H9 (cell line): ENCODE data around the gene PAK1. TPM values are rescaled to one million over a fixed set of nuclear protein-coding genes. Genes with fewer than 3 reads are reported as not detected.

Experiments used
- DNase-seq: peaks from one replicate; pipeline ENCODE4 v3.0.0-alpha.2; 2017
- H2AFZ ChIP-seq: one replicate; pipeline ENCODE4 v1.6.1; 2013; ENCODE audit warnings: mild to moderate bottlenecking, low read length, control low read depth, moderate library complexity
- H2AK5ac ChIP-seq: 2 replicates; pipeline ENCODE4 v1.6.1; 2013; ENCODE audit warnings: low read length, control low read depth, mixed read lengths; ENCODE audit not compliant: insufficient read length
- H2BK120ac ChIP-seq: one replicate; pipeline ENCODE4 v1.6.1; 2013; ENCODE audit warnings: low read depth, mild to moderate bottlenecking, low read length, control low read depth, inconsistent platforms; ENCODE audit not compliant: poor library complexity, severe bottlenecking
- H2BK12ac ChIP-seq: 2 replicates; pipeline ENCODE4 v1.6.1; 2013; ENCODE audit warnings: low read length, control low read depth, mixed read lengths, low read depth; ENCODE audit not compliant: insufficient read length
- H2BK15ac ChIP-seq: 2 replicates; pipeline ENCODE4 v1.6.1; 2013; ENCODE audit warnings: low read depth, low read length, control low read depth
- H2BK20ac ChIP-seq: one replicate; pipeline ENCODE4 v1.6.1; 2013; ENCODE audit warnings: low read depth, mild to moderate bottlenecking, low read length, control low read depth, inconsistent platforms; ENCODE audit not compliant: poor library complexity, severe bottlenecking
- H2BK5ac ChIP-seq: 2 replicates; pipeline ENCODE4 v1.6.1; 2013; ENCODE audit warnings: low read length, control low read depth, mixed read lengths; ENCODE audit not compliant: insufficient read length
- H3K14ac ChIP-seq: 2 replicates; pipeline ENCODE4 v1.6.1; 2013; ENCODE audit warnings: low read length, control low read depth; ENCODE audit not compliant: insufficient read depth
- H3K18ac ChIP-seq: 2 replicates; pipeline ENCODE4 v1.6.1; 2013; ENCODE audit warnings: low read depth, mild to moderate bottlenecking, mixed read lengths, low read length, control low read depth; ENCODE audit not compliant: insufficient read length
- H3K23ac ChIP-seq: 2 replicates; pipeline ENCODE4 v1.6.1; 2013; ENCODE audit warnings: low read length, control low read depth, mixed read lengths, low read depth; ENCODE audit not compliant: insufficient read length
- H3K23me2 ChIP-seq: 2 replicates; pipeline ENCODE4 v1.6.1; 2013; ENCODE audit warnings: low read depth, mild to moderate bottlenecking, mixed read lengths, low read length, control low read depth; ENCODE audit not compliant: insufficient read length, poor library complexity, severe bottlenecking
- H3K27ac ChIP-seq: 2 replicates; pipeline ENCODE4 v1.5.1; 2013; ENCODE audit warnings: low read length, control low read depth, mixed read lengths, low read depth; ENCODE audit not compliant: insufficient read length
- H3K27me3 ChIP-seq: 2 replicates; pipeline ENCODE4 v1.6.1; 2013; ENCODE audit warnings: low read length, control low read depth, inconsistent platforms; ENCODE audit not compliant: insufficient read depth
- H3K4ac ChIP-seq: 2 replicates; pipeline ENCODE4 v1.6.1; 2013; ENCODE audit warnings: low read depth, mild to moderate bottlenecking, control low read depth, inconsistent platforms, low read length, moderate library complexity
- H3K4me1 ChIP-seq: 2 replicates; pipeline ENCODE4 v1.6.1; 2013; ENCODE audit warnings: low read length, control low read depth, inconsistent platforms; ENCODE audit not compliant: insufficient read depth
- H3K4me2 ChIP-seq: 2 replicates; pipeline ENCODE4 v1.6.1; 2013; ENCODE audit warnings: low read length, control low read depth, mixed read lengths; ENCODE audit not compliant: insufficient read length, insufficient read depth
- H3K56ac ChIP-seq: 2 replicates; pipeline ENCODE4 v1.6.1; 2013; ENCODE audit warnings: low read depth, mild to moderate bottlenecking, mixed read lengths, low read length, control low read depth; ENCODE audit not compliant: insufficient read length
- H3K79me1 ChIP-seq: 2 replicates; pipeline ENCODE4 v1.6.1; 2013; ENCODE audit warnings: low read depth, mild to moderate bottlenecking, moderate library complexity, low read length, control low read depth, inconsistent platforms; ENCODE audit not compliant: insufficient read depth, poor library complexity, severe bottlenecking
- H3K79me2 ChIP-seq: 2 replicates; pipeline ENCODE4 v1.6.1; 2013; ENCODE audit warnings: low read length, control low read depth, inconsistent platforms; ENCODE audit not compliant: insufficient read depth
- H3K9ac ChIP-seq: 2 replicates; pipeline ENCODE4 v1.6.1; 2013; ENCODE audit warnings: low read length, control low read depth, mixed read lengths; ENCODE audit not compliant: insufficient read length; ENCODE audit errors: extremely low read depth
- H3K9me3 ChIP-seq: one replicate; pipeline ENCODE4 v1.6.1; 2013; ENCODE audit warnings: low read depth, low read length, inconsistent platforms; ENCODE audit not compliant: control insufficient read depth
- H3T11ph ChIP-seq: one replicate; pipeline ENCODE4 v1.6.1; 2013; ENCODE audit warnings: mild to moderate bottlenecking, low read length, control low read depth, inconsistent platforms
- H4K20me1 ChIP-seq: one replicate; pipeline ENCODE4 v1.6.1; 2013; ENCODE audit not compliant: control insufficient read depth, insufficient read length, insufficient read depth
- H4K5ac ChIP-seq: 2 replicates; pipeline ENCODE4 v1.6.1; 2013; ENCODE audit warnings: low read depth, mild to moderate bottlenecking, mixed read lengths, low read length, control low read depth; ENCODE audit not compliant: insufficient read length
- H4K8ac ChIP-seq: replicated peaks from 2 replicates; pipeline ENCODE4 v1.6.1; 2013; ENCODE audit warnings: low read length, control low read depth, mixed read lengths, low read depth; ENCODE audit not compliant: insufficient read length
- H4K91ac ChIP-seq: 2 replicates; pipeline ENCODE4 v1.6.1; 2013; ENCODE audit warnings: low read depth, mild to moderate bottlenecking, moderate library complexity, mixed read lengths, low read length, control low read depth; ENCODE audit not compliant: insufficient read length
- H3K27ac Mint-ChIP-seq, 3 experiments: 2 replicates in 2 of 3; 3 replicates in 1 of 3; pipeline ENCODE4 v1.8.0; 2020 to 2021; ENCODE audit warnings: mixed read lengths in 3 of 3, mild to moderate bottlenecking in 1 of 3, moderate library complexity in 1 of 3
- H3K27me3 Mint-ChIP-seq: 2 replicates; pipeline ENCODE4 v1.8.0; 2021; ENCODE audit warnings: low read depth, mild to moderate bottlenecking, moderate library complexity, mixed read lengths
- H3K36me3 Mint-ChIP-seq, 3 experiments: 2 replicates in 2 of 3; 3 replicates in 1 of 3; pipeline ENCODE4 v1.8.0; 2020 to 2021; ENCODE audit warnings: low read depth in 3 of 3, mixed read lengths in 3 of 3; ENCODE audit not compliant: insufficient read depth in 1 of 3
- H3K4me1 Mint-ChIP-seq, 2 experiments: 2 replicates each; pipeline ENCODE4 v1.8.0; 2020; ENCODE audit warnings: mixed read lengths in 2 of 2
- H3K4me3 Mint-ChIP-seq, 2 experiments: 2 replicates in 1 of 2; 3 replicates in 1 of 2; pipeline ENCODE4 v1.8.0; 2020 to 2021; ENCODE audit warnings: mild to moderate bottlenecking in 2 of 2, mixed read lengths in 2 of 2, moderate library complexity in 1 of 2
- H3K9me3 Mint-ChIP-seq, 2 experiments: 2 replicates in 1 of 2; 3 replicates in 1 of 2; pipeline ENCODE4 v1.8.0; 2020; ENCODE audit warnings: mild to moderate bottlenecking in 2 of 2, mixed read lengths in 2 of 2, moderate library complexity in 1 of 2
- CTCF ChIP-seq: fragments of 200-600 bp; sonication (generic); conservative IDR thresholded peaks from 3 replicates; pipeline ENCODE4 v1.8.0; 2021; ENCODE audit warnings: antibody characterized with exemption, mild to moderate bottlenecking
- WGBS: extraction: QIAGEN DNeasy Blood & Tissue Kit; methylation state at CpG from one replicate; pipeline ENCODE4 v1.1.7; 2013; ENCODE audit warnings: missing lambda C conversion rate, low lambda C conversion rate, mixed read lengths; ENCODE audit not compliant: insufficient read length; ENCODE audit errors: extremely low coverage; 5-methylcytosine and 5-hydroxymethylcytosine counted together
- long read RNA-seq: library from polyadenylated mRNA; unstranded; transcript quantifications from one replicate; pipeline ENCODE4 v2.0.0, GENCODE V29; 2020
- total RNA-seq: library from RNA; stranded (reverse); gene quantifications from 2 replicates; pipeline ENCODE4 v1.2.1, GENCODE V29; 2021

The PAK1 gene
- total RNA-seq: 120 and 122 TPM in 2 replicates
- long read RNA-seq, transcript PAK1-202 (15 exons, 3,737 nt): major isoform, 53 of 245 reads
- long read RNA-seq, transcript PAK1-201 (16 exons, 2,543 nt): minor isoform, 7 of 245 reads
- long read RNA-seq, partial matches to known transcripts: 36 of 245 reads
- long read RNA-seq, other reads (novel, unspliced or antisense): 148 of 245 reads

- no peak within 1 kb of the TSS for H2AK5ac ChIP-seq
- DNase-seq: peak; percentile 95
- no peak within 1 kb of the TSS for H4K91ac ChIP-seq
- H4K8ac ChIP-seq: peak within 1 kb of the TSS; percentile 1
- peaks cover 15% of the 10 kb centered on the region; the same call in 1 of the 2 replicates for H3K4me1 ChIP-seq
- H3K9me3 ChIP-seq: no peaks in the 10 kb centered on the region
- H3K4me3 Mint-ChIP-seq: peak within 1 kb of the TSS; percentile 83 to 96
- no peak within 1 kb of the TSS for H2BK5ac ChIP-seq
- H4K5ac ChIP-seq: peak within 1 kb of the TSS; percentile 76
- no peak within 1 kb of the TSS for H3K27ac ChIP-seq
- H2AFZ ChIP-seq: peak within 1 kb of the TSS; percentile 61
- no peaks in the 10 kb centered on the region for H3K9me3 Mint-ChIP-seq
- peak within 1 kb of the TSS; percentile 96 to 99 (median 98) for H3K27ac Mint-ChIP-seq
- peak within 1 kb of the TSS; percentile 79; the same call in 1 of the 2 replicates for H3K14ac ChIP-seq
- no peaks in the 10 kb centered on the region for H3K27me3 Mint-ChIP-seq
- H3K79me1 ChIP-seq: no peaks in the 10 kb centered on the region
- no peaks in the 10 kb centered on the region for H3K27me3 ChIP-seq
- no peaks in the 10 kb centered on the region for H4K20me1 ChIP-seq
- H3K23me2 ChIP-seq: no peaks in the 10 kb centered on the region
- no peak within 1 kb of the TSS for H2BK20ac ChIP-seq
- WGBS: no CpG with 5 or more reads among the region's 72 CpGs
- peak within 1 kb of the TSS; percentile 74 for H2BK120ac ChIP-seq
- H3K36me3 Mint-ChIP-seq: peaks cover 0 to under 1% (median 0%) of the 10 kb centered on the region in 3 experiments; a peak in 2 of 7 replicates
- H2BK12ac ChIP-seq: no peak within 1 kb of the TSS
- H3K4me2 ChIP-seq: peak within 1 kb of the TSS; percentile 86
- H3K56ac ChIP-seq: no peak within 1 kb of the TSS
- peaks cover 5% of the 10 kb centered on the region; the same call in 1 of the 2 replicates for H3K79me2 ChIP-seq
- TF ChIP-seq CTCF: peak; percentile 38; the same call in 2 of the 3 replicates
- peak within 1 kb of the TSS; percentile 92 for H3K18ac ChIP-seq
- H3T11ph ChIP-seq: no peak within 1 kb of the TSS
- no peak within 1 kb of the TSS for H3K23ac ChIP-seq
- no peak within 1 kb of the TSS for H2BK15ac ChIP-seq
- peaks cover 45% of the 10 kb centered on the region in 2 experiments for H3K4me1 Mint-ChIP-seq
- H3K9ac ChIP-seq: peak within 1 kb of the TSS; percentile 86
- no peak within 1 kb of the TSS for H3K4ac ChIP-seq
Observed at GRCh38 chr11:77473801-77474683, at the start of gene PAK1. PAK1 (minus strand) TSS chr11:77474094; CDS start chr11:77392520, 81,574 bp downstream.
